Tibial nerve (tissue), 4 donors: ENCODE results near the gene FAM78A. TPM values are rescaled to one million over a fixed set of nuclear protein-coding genes. Genes with fewer than 3 reads are reported as not detected.

Source experiments
- DNase-seq, 2 donors: peaks; one replicate each; pipeline ENCODE4 v3.0.0-alpha.2; 2019; ENCODE audit warnings: low spot score in 2 of 2
- H3K27ac ChIP-seq, 4 donors: fragments of 200-600 bp; sonication (generic) in 3 of 4; one replicate each; pipeline ENCODE4 v1.5.1; 2017 to 2019; ENCODE audit warnings: mild to moderate bottlenecking in 1 of 4
- H3K27me3 ChIP-seq, 2 donors: fragments of 200-600 bp; sonication (generic) in 1 of 2; one replicate each; pipeline versions ENCODE4 v1.5.1 to v1.6.0; 2017 to 2019
- H3K36me3 ChIP-seq, 3 donors: fragments of 200-600 bp; sonication (generic); one replicate each; pipeline ENCODE4 v1.5.1; 2018 to 2019
- H3K4me1 ChIP-seq, 4 donors: fragments of 200-600 bp; sonication (generic) in 3 of 4; one replicate each; pipeline ENCODE4 v1.5.1; 2017 to 2019
- H3K4me3 ChIP-seq, 4 donors: fragments of 200-600 bp; sonication (generic) in 3 of 4; one replicate each; pipeline ENCODE4 v1.5.1; 2017 to 2019; ENCODE audit warnings: mild to moderate bottlenecking in 1 of 4, moderate library complexity in 1 of 4
- H3K9me3 ChIP-seq, 4 donors: fragments of 200-600 bp; sonication (generic) in 3 of 4; one replicate each; pipeline ENCODE4 v1.5.1; 2017 to 2019
- EP300 ChIP-seq, 2 donors: sonication (generic); formaldehyde crosslinking; IDR thresholded peaks; one replicate each; pipeline ENCODE4 v1.6.1; 2017; ENCODE audit warnings: antibody characterized with exemption in 2 of 2, mild to moderate bottlenecking in 1 of 2
- POLR2A ChIP-seq, 2 donors: fragments of 450-650 bp; IDR thresholded peaks; one replicate each; pipeline ENCODE4 v1.6.1; 2017; ENCODE audit warnings: antibody characterized with exemption in 2 of 2, mild to moderate bottlenecking in 2 of 2, moderate library complexity in 2 of 2
- WGBS, 2 donors: methylation state at CpG; one replicate each; pipeline ENCODE4 v1.1.5; 2018; 5-methylcytosine and 5-hydroxymethylcytosine counted together
- total RNA-seq, 4 donors: library from RNA; depleted of rRNA; stranded (reverse); fragments of >200 nt; gene quantifications; one replicate each; pipeline ENCODE4 v1.1.0, GENCODE V29; 2016
- TF ChIP-seq, protein P1 (sequence below), 5 experiments: fragments of 200-600 bp in 3 of 5; fragments of 450-650 bp in 2 of 5; sonication (generic) in 3 of 5; IDR thresholded peaks; one replicate each; pipeline ENCODE4 v1.5.1; 2016 to 2019; ENCODE audit warnings: antibody characterized with exemption in 5 of 5, mild to moderate bottlenecking in 3 of 5, moderate library complexity in 2 of 5

FAM78A gene
- total RNA-seq, 4 donors from 2014 or later, result 2.5 to 4.8 (median 4.2) TPM

DNA sequence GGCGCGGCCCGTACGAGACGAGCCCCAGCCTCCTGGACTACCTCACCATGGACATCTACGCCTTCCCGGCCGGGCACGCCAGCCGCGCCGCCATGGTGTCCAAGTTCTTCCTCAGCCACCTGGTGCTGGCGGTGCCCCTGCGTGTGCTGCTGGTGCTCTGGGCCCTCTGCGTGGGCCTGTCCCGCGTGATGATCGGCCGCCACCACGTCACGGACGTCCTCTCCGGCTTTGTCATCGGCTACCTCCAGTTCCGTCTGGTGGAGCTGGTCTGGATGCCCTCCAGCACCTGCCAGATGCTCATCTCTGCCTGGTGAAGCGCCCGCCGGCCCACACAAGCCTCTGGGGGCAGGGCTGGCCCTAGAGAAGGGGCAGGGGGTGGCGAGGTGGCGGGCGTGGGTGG, 31.7 kb upstream of the FAM78A start:
- no peak overlapping the region for H3K27ac ChIP-seq
- no peak overlapping the region for H3K4me3 ChIP-seq
- no peaks in the 10 kb centered on the region for H3K9me3 ChIP-seq
- no peaks in the 10 kb centered on the region for H3K27me3 ChIP-seq
- peaks cover 0 to 1% (median 0%) of the 10 kb centered on the region in 4 donors for H3K4me1 ChIP-seq
- WGBS, 2 donors, result 86 to 87% methylated on average over 29 to 30 of the region's 31 CpGs
- DNase-seq, result no peak
- no peak for TF ChIP-seq EP300 (IDR thresholded peaks at IDR 0.05)
- TF ChIP-seq POLR2A (IDR thresholded peaks at IDR 0.05), result no peak
- TF ChIP-seq, protein P1, sequence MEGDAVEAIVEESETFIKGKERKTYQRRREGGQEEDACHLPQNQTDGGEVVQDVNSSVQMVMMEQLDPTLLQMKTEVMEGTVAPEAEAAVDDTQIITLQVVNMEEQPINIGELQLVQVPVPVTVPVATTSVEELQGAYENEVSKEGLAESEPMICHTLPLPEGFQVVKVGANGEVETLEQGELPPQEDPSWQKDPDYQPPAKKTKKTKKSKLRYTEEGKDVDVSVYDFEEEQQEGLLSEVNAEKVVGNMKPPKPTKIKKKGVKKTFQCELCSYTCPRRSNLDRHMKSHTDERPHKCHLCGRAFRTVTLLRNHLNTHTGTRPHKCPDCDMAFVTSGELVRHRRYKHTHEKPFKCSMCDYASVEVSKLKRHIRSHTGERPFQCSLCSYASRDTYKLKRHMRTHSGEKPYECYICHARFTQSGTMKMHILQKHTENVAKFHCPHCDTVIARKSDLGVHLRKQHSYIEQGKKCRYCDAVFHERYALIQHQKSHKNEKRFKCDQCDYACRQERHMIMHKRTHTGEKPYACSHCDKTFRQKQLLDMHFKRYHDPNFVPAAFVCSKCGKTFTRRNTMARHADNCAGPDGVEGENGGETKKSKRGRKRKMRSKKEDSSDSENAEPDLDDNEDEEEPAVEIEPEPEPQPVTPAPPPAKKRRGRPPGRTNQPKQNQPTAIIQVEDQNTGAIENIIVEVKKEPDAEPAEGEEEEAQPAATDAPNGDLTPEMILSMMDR (IDR thresholded peaks at IDR 0.05), result no peak
- H3K36me3 ChIP-seq, result peaks cover 0 to 7% (median 0%) of the 10 kb centered on the region in 3 donors

DNA sequence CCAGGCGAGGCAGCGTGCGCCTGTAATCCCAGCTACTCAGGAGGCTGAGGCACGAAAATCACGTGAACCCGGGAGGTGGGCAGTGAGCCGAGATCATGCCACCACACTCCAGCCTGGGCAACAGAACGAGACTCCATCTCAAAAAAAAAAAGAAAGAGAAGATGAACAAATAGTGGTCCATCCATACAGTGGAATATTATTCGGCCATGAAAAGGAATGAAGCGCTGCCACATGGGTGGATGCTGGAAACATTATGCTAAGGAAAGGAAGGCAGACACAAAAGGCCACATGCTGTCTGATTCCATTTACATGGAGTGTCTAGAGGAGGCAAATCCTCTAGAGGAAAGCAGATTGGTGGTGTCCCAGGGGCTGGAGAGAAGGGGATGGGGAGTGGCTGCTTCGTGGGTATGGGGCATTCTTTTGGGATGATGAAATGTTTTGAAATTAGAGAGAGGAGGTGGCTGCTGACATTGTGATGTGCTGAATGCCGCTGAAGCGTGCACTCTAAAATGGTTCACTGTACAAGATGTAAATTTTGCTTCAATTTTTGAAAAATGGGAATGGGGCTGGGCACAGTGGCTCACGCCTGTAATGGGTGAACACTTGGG, 30.2 kb upstream of the FAM78A start:
- no peak for DNase-seq
- WGBS, 2 donors, result 92 to 94% methylated on average over 14 of the region's 14 CpGs
- no peaks in the 10 kb centered on the region for H3K27me3 ChIP-seq
- H3K36me3 ChIP-seq, result peaks cover 0 to 7% (median 0%) of the 10 kb centered on the region in 3 donors
- no peak overlapping the region for H3K27ac ChIP-seq
- no peaks in the 10 kb centered on the region for H3K4me1 ChIP-seq
- TF ChIP-seq, protein P1 (IDR thresholded peaks at IDR 0.05), result no peak
- TF ChIP-seq POLR2A (IDR thresholded peaks at IDR 0.05), result no peak
- H3K9me3 ChIP-seq, result no peaks in the 10 kb centered on the region
- H3K4me3 ChIP-seq, result no peak overlapping the region

DNA sequence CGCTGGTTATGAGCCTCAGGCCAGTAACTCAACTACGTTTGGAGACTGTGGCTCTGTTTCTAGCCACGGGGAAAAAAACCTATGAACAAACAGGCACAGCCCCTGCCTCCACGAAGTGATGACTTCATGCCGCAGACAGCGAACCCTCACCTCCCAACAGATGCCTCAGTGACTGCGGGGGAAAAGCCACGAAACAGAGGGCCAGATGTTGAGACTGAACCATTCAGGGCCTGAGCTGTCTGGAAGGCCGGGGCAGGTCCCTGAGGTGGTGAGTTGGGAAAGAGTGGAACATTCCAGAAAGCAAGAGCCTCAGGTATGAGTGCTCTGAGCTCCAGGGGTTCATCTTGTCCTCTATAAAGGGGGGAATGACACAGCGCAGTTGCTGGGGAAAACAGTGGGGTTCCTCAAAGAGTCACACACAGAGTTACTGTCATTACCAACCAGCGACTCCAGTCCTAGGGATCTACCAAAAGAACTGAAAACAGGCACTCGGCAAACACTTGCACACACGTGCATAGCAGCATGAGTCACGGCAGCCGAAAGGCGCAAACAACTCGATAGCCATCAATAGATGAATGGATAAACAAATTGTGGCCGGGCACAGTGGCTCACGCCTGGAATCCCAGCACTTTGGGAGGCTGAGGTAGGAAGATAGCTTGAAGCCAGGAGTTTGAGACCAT, 28.5 kb upstream of the FAM78A start:
- peak in 1 of 2 donors; percentile 36 for TF ChIP-seq EP300 (IDR thresholded peaks at IDR 0.05)
- no peak for TF ChIP-seq POLR2A (IDR thresholded peaks at IDR 0.05)
- TF ChIP-seq, protein P1 (IDR thresholded peaks at IDR 0.05), result no peak
- DNase-seq, result peak; percentile 41 to 43
- peak overlapping the region in 2 of 4 donors; percentile 36 to 62 for H3K27ac ChIP-seq
- no peaks in the 10 kb centered on the region for H3K27me3 ChIP-seq
- H3K36me3 ChIP-seq, result peaks cover 0 to 7% (median 0%) of the 10 kb centered on the region in 3 donors
- WGBS, 2 donors, result 61 to 62% methylated on average over 19 of the region's 19 CpGs
- H3K4me1 ChIP-seq, result no peaks in the 10 kb centered on the region
- no peaks in the 10 kb centered on the region for H3K9me3 ChIP-seq
- no peak overlapping the region for H3K4me3 ChIP-seq

DNA sequence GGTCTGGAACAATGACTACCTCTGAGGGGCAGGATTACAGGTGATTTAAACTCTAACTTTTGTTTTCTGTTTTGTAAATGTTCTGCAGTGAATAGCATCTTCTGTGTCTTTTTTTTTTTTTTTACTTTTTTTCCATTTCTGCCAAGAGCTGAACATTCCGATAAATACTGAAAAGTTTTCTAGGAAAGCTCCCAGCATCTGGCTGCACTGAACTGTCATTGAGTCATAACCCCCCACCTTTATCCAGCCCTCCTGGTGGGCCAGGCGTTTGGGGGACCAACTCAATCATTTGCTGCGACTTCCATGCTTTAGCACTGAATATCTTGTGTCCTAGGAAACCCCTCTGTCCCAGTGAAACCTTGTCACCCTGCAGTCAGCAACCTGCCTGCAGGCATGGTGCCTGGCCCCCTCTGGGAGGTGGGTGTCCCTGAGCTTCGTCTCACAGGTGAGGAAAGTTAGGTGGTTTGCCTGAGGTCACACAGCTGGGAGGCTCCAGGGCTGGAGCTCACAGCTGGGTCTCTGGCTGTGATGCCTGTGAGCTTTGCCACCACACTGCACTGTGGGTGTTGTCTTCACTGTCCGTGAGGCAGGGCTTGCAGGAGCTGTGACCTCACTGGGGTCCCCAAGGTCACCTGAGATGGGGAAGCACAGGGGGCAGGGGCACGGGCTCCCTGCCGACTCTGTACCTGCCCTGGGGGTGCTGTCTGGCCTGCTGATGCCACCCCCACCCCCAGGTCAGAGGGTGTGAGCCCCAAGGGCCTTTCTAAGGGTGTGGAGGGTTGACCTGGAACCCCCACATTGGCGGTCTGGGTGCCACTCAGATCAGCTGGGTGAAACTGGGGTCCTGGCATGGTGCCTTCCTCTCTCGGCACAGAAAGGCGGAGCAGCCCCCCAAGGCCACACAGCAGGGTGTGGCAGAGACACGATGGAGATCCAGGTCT, 27.3 kb upstream of the FAM78A start:
- 53 to 73% methylated on average over 7 to 9 of the region's 11 CpGs for WGBS, 2 donors
- H3K4me3 ChIP-seq, result no peak overlapping the region
- H3K9me3 ChIP-seq, result no peaks in the 10 kb centered on the region
- TF ChIP-seq EP300 (IDR thresholded peaks at IDR 0.05) (no peak), POLR2A (IDR thresholded peaks at IDR 0.05) (no peak)
- TF ChIP-seq, protein P1 (IDR thresholded peaks at IDR 0.05), result no peak
- peaks cover 0 to 7% (median 0%) of the 10 kb centered on the region in 3 donors for H3K36me3 ChIP-seq
- peak overlapping the region in 2 of 4 donors; percentile 36 to 62 for H3K27ac ChIP-seq
- no peak for DNase-seq
- no peaks in the 10 kb centered on the region for H3K27me3 ChIP-seq
- H3K4me1 ChIP-seq, result no peaks in the 10 kb centered on the region
